IMR-90 (cell line): ENCODE measurements around the gene MAGI2. TPM values are rescaled to one million over a fixed set of nuclear protein-coding genes. Genes with fewer than 3 reads are reported as not detected.

Experiments
- ATAC-seq: fragments of 200-7000 bp; cut with Tn5 transposase; 2 replicates; pipeline ENCODE4 v1.9.1; 2020; ENCODE audit warnings: low read depth, mild to moderate bottlenecking, moderate library complexity
- BruUV-seq: library from RNA; stranded (reverse); fragments of 400-500 nt; replicated peaks from 2 replicates; lab custom pipeline; 2021; lab: Mats Ljungman, UMichigan
- CTCF ChIA-PET: fragments of 300-600 bp; formaldehyde crosslinking; extraction: SDS; loops from one replicate; lab custom pipeline; 2021; ENCODE audit warnings: antibody characterized with exemption; lab: Yijun Ruan, JAX
- POLR2A ChIA-PET: fragments of 300-600 bp; sonication (Branson Sonifier 250); formaldehyde crosslinking; loops from one replicate; lab custom pipeline; 2022; ENCODE audit warnings: antibody characterized with exemption; ENCODE audit not compliant: unreplicated experiment; lab: Charles Lee
- DNase-seq: peaks from one replicate; pipeline ENCODE4 v3.0.0; 2013
- H2AFZ ChIP-seq: replicated peaks from 2 replicates; pipeline ENCODE3; 2013; ENCODE audit warnings: low read length, mild to moderate bottlenecking; ENCODE audit not compliant: poor library complexity
- H2AK5ac ChIP-seq: 2 replicates; pipeline ENCODE4 v1.6.1; 2013; ENCODE audit warnings: low read depth, low read length, inconsistent platforms
- H2AK9ac ChIP-seq: replicated peaks from 2 replicates; pipeline ENCODE3; 2013; ENCODE audit warnings: mild to moderate bottlenecking, low read depth, low read length, moderate library complexity; ENCODE audit not compliant: poor library complexity
- H2BK120ac ChIP-seq: 2 replicates; pipeline ENCODE4 v1.6.1; 2013; ENCODE audit warnings: low read depth, low read length, inconsistent platforms
- H2BK15ac ChIP-seq: 3 replicates; pipeline ENCODE4 v1.6.1; 2013; ENCODE audit warnings: low read depth, low read length, inconsistent platforms
- H2BK20ac ChIP-seq: 2 replicates; pipeline ENCODE4 v1.6.1; 2013; ENCODE audit warnings: low read depth, mild to moderate bottlenecking, inconsistent platforms, low read length, moderate library complexity
- H2BK5ac ChIP-seq: 2 replicates; pipeline ENCODE4 v1.6.1; 2013; ENCODE audit warnings: mild to moderate bottlenecking, low read depth, low read length, inconsistent platforms; ENCODE audit not compliant: poor library complexity, severe bottlenecking
- H3K14ac ChIP-seq: replicated peaks from 2 replicates; pipeline ENCODE4 v1.6.1; 2013; ENCODE audit warnings: low read depth, low read length, inconsistent platforms
- H3K18ac ChIP-seq: 2 replicates; pipeline ENCODE4 v1.6.1; 2013; ENCODE audit warnings: low read depth, low read length, control low read depth
- H3K23ac ChIP-seq: 2 replicates; pipeline ENCODE4 v1.6.1; 2013; ENCODE audit warnings: low read depth, low read length, inconsistent platforms
- H3K27ac ChIP-seq: 2 replicates; pipeline ENCODE4 v1.5.1; 2013; ENCODE audit warnings: mild to moderate bottlenecking, control low read depth, low read length; ENCODE audit not compliant: insufficient read depth
- H3K27me3 ChIP-seq: 2 replicates; pipeline ENCODE4 v1.6.1; 2013; ENCODE audit warnings: low read length; ENCODE audit not compliant: control insufficient read depth, insufficient read depth
- H3K36me3 ChIP-seq: 2 replicates; pipeline ENCODE4 v1.6.1; 2013; ENCODE audit warnings: low read length, mixed read lengths; ENCODE audit not compliant: control insufficient read depth, insufficient read depth
- H3K4ac ChIP-seq: 2 replicates; pipeline ENCODE4 v1.6.1; 2013; ENCODE audit warnings: low read depth, low read length, inconsistent platforms
- H3K4me1 ChIP-seq: 2 replicates; pipeline ENCODE4 v1.6.1; 2013; ENCODE audit warnings: low read length, mixed read lengths; ENCODE audit not compliant: control insufficient read depth, insufficient read depth
- H3K4me2 ChIP-seq: 2 replicates; pipeline ENCODE4 v1.6.1; 2013; ENCODE audit warnings: low read depth, mild to moderate bottlenecking, control low read depth, low read length, moderate library complexity
- H3K4me3 ChIP-seq: 2 replicates; pipeline ENCODE4 v1.5.1; 2013; ENCODE audit warnings: low read depth, mild to moderate bottlenecking, control low read depth, low read length, moderate library complexity; ENCODE audit not compliant: insufficient read depth
- H3K56ac ChIP-seq: 2 replicates; pipeline ENCODE4 v1.6.1; 2013; ENCODE audit warnings: low read length, inconsistent platforms; ENCODE audit not compliant: insufficient read depth; ENCODE audit errors: extremely low read depth
- H3K79me1 ChIP-seq, 2 experiments: 2 replicates each; pipeline ENCODE4 v1.6.1; 2013; ENCODE audit warnings: low read length in 2 of 2, inconsistent platforms in 1 of 2, low read depth in 1 of 2
- H3K9ac ChIP-seq: 2 replicates; pipeline ENCODE4 v1.6.1; 2013; ENCODE audit warnings: low read depth, low read length, control low read depth
- H3K9me1 ChIP-seq: 2 replicates; pipeline ENCODE4 v1.6.1; 2013; ENCODE audit warnings: low read length, inconsistent platforms; ENCODE audit not compliant: insufficient read depth
- H3K9me3 ChIP-seq: 2 replicates; pipeline ENCODE4 v1.6.1; 2013; ENCODE audit warnings: low read length; ENCODE audit not compliant: control insufficient read depth, insufficient read depth
- H4K20me1 ChIP-seq: 2 replicates; pipeline ENCODE4 v1.6.1; 2013; ENCODE audit warnings: low read length, inconsistent platforms; ENCODE audit not compliant: insufficient read depth
- H4K5ac ChIP-seq: 2 replicates; pipeline ENCODE4 v1.6.1; 2013; ENCODE audit warnings: mild to moderate bottlenecking, low read depth, low read length, control low read depth
- H4K8ac ChIP-seq, 2 experiments: 2 replicates each; pipeline ENCODE4 v1.6.1; 2013; ENCODE audit warnings: low read depth in 2 of 2, low read length in 2 of 2, control low read depth in 1 of 2, inconsistent platforms in 1 of 2
- H4K91ac ChIP-seq: 2 replicates; pipeline ENCODE4 v1.6.1; 2013; ENCODE audit warnings: low read depth, low read length, inconsistent platforms; ENCODE audit not compliant: insufficient read depth
- MAFK ChIP-seq: IDR thresholded peaks from 2 replicates; pipeline ENCODE4 v1.6.1; 2012; ENCODE audit warnings: low read depth, low read length, improper control_type of control experiment
- MAZ ChIP-seq: IDR thresholded peaks from 2 replicates; pipeline ENCODE4 v1.6.1; 2012; ENCODE audit warnings: low read depth, mild to moderate bottlenecking, low read length, improper control_type of control experiment, moderate library complexity, borderline replicate concordance
- POLR2A ChIP-seq: IDR thresholded peaks from 2 replicates; pipeline ENCODE4 v1.6.1; 2012; ENCODE audit warnings: mild to moderate bottlenecking, low read depth, low read length
- RAD21 ChIP-seq: IDR thresholded peaks from 2 replicates; pipeline ENCODE4 v1.6.1; 2012; ENCODE audit warnings: low read length, improper control_type of control experiment
- RCOR1 ChIP-seq: IDR thresholded peaks from 2 replicates; pipeline ENCODE4 v1.6.1; 2012; ENCODE audit warnings: mild to moderate bottlenecking, low read length, improper control_type of control experiment; ENCODE audit not compliant: insufficient replicate concordance
- SMC3 ChIP-seq: fragments of 150-350 bp; IDR thresholded peaks from 2 replicates; pipeline ENCODE4 v1.6.1; 2016; ENCODE audit warnings: low read depth, mild to moderate bottlenecking, antibody characterized with exemption, low read length, moderate library complexity
- WGBS, 2 experiments: methylation state at CpG; one replicate each; pipeline versions ENCODE4 v1.1.5 to v1.1.7; 2013; ENCODE audit warnings: missing lambda C conversion rate in 2 of 2; ENCODE audit not compliant: insufficient read length in 1 of 2; ENCODE audit errors: extremely low coverage in 2 of 2; 5-methylcytosine and 5-hydroxymethylcytosine counted together
- dilution Hi-C: fragments of 300-500 bp; cut with HindIII; formaldehyde crosslinking; loops from one replicate; pipeline ENCODE4 v1.14.3; 2018; ENCODE audit warnings: low sequenced_read_pairs; ENCODE audit not compliant: unreplicated experiment
- in situ Hi-C: fragments of 300-500 bp; cut with MboI; formaldehyde crosslinking; loops from 3 replicates; pipeline ENCODE4 v1.14.3; 2019; ENCODE audit warnings: low sequenced_read_pairs, inconsistent platforms, mixed read lengths
- intact Hi-C: fragments of 100-400 bp; cut with micrococcal nuclease; formaldehyde crosslinking; loops from 2 replicates; pipeline ENCODE4 v1.10.0; 2022
- polyA plus RNA-seq, 3 experiments: library from polyadenylated mRNA; depleted of rRNA; stranded (reverse); fragments of >200 nt; gene quantifications; 2 replicates each; pipeline ENCODE4 v1.2.3, GENCODE V29; 2012; ENCODE audit warnings: low replicate concordance in 1 of 3
- total RNA-seq: library from RNA; depleted of rRNA; stranded (reverse); fragments of >200 nt; gene quantifications from 2 replicates; pipeline ENCODE4 v1.2.3, GENCODE V29; 2012
- TF ChIP-seq, protein P1 (sequence below): conservative IDR thresholded peaks from 2 replicates; pipeline ENCODE4 v1.5.1; 2012; ENCODE audit warnings: mild to moderate bottlenecking, low read depth, low read length, improper control_type of control experiment

The MAGI2 gene
- total and polyA plus RNA-seq, 2 of the 4 experiments (the other 2 are of a cell fraction) = 2.5 to 17.9 TPM

GRCh38 chr7:78684201-78684600 lies 769.3 kb downstream of the MAGI2 start:
- H3K14ac ChIP-seq = no peak overlapping the region
- in situ Hi-C loops = no loop called here
- no TSS peak for BruUV-seq

More at GRCh38 chr7:78684201-78684600, 769.3 kb downstream of the MAGI2 start:
- Histone ChIP-seq H3K36me3 (no peaks in the 10 kb centered on the region), H3K27me3 (no peaks in the 10 kb centered on the region), H2AFZ (no peak overlapping the region), H3K18ac (no peak overlapping the region), H3K4me1 (no peaks in the 10 kb centered on the region), H2AK5ac (no peak overlapping the region), H3K79me1 (peaks cover 0 to 3% of the 10 kb centered on the region in 2 experiments; a peak in 1 of 4 replicates), H2BK120ac (no peak overlapping the region), H2AK9ac (no peak overlapping the region), H2BK15ac (no peak overlapping the region), H3K4me3 (no peak overlapping the region), H4K8ac (no peak overlapping the region), H2BK20ac (no peak overlapping the region), H3K9me1 (no peaks in the 10 kb centered on the region), H3K9ac (no peak overlapping the region), H4K91ac (no peak overlapping the region), H3K9me3 (no peaks in the 10 kb centered on the region), H4K20me1 (no peaks in the 10 kb centered on the region), H3K27ac (no peak overlapping the region), H3K23ac (no peak overlapping the region), H3K4me2 (no peak overlapping the region), H3K4ac (no peak overlapping the region), H4K5ac (no peak overlapping the region), H2BK5ac (no peak overlapping the region), H3K56ac (no peak overlapping the region)
- ChIA-PET CTCF (no interaction called here), POLR2A (no interaction called here)
- no peak for ATAC-seq
- TF ChIP-seq MAZ = no peak
- no peak for TF ChIP-seq RCOR1
- no peak for TF ChIP-seq MAFK
- no peak for TF ChIP-seq RAD21
- TF ChIP-seq, protein P1, sequence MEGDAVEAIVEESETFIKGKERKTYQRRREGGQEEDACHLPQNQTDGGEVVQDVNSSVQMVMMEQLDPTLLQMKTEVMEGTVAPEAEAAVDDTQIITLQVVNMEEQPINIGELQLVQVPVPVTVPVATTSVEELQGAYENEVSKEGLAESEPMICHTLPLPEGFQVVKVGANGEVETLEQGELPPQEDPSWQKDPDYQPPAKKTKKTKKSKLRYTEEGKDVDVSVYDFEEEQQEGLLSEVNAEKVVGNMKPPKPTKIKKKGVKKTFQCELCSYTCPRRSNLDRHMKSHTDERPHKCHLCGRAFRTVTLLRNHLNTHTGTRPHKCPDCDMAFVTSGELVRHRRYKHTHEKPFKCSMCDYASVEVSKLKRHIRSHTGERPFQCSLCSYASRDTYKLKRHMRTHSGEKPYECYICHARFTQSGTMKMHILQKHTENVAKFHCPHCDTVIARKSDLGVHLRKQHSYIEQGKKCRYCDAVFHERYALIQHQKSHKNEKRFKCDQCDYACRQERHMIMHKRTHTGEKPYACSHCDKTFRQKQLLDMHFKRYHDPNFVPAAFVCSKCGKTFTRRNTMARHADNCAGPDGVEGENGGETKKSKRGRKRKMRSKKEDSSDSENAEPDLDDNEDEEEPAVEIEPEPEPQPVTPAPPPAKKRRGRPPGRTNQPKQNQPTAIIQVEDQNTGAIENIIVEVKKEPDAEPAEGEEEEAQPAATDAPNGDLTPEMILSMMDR = no peak
- TF ChIP-seq POLR2A = no peak
- TF ChIP-seq SMC3 = no peak
- no peak for DNase-seq
- intact Hi-C loops (no loop called here), dilution Hi-C loops (no loop called here)
- no CpG with 5 or more reads among the region's 1 CpG for WGBS, 2 experiments
